NCI-H2107 treated with DMSO at 0.1 percent for 48 hours (cell line): ENCODE measurements around the gene RBM44.
"Not testable (repeated sequence)": the region's sequence is repeated elsewhere in the genome, so short reads cannot be mapped to it uniquely, and the experiment has no call there.

ENCODE experiments used
- DNase-seq: peaks from one replicate; lab custom pipeline; 2025; ENCODE audit not compliant: unreplicated experiment; lab: John Stamatoyannopoulos, UW

The RBM44 gene

DNA sequence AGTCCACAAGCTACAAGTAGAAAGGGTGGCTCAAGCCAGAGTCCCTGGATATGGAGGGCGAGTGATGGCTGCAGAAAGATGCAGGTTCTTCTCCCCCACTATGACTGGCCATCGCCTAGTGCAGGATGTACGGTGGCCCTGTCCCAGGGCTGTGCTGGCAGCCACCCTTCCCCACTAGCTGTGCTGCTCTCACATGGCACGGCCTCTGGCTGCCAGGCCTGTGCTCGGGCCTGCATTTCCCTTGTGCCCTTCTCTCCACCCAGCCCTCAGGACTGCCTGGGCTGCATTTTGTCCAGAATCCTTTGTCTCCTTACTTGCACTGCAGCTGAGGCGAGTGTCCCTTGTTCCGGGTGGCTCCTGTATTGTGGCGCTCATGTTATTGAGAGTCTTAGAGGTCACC lies 59.2 kb downstream of the RBM44 start:
- no peak for DNase-seq

DNA sequence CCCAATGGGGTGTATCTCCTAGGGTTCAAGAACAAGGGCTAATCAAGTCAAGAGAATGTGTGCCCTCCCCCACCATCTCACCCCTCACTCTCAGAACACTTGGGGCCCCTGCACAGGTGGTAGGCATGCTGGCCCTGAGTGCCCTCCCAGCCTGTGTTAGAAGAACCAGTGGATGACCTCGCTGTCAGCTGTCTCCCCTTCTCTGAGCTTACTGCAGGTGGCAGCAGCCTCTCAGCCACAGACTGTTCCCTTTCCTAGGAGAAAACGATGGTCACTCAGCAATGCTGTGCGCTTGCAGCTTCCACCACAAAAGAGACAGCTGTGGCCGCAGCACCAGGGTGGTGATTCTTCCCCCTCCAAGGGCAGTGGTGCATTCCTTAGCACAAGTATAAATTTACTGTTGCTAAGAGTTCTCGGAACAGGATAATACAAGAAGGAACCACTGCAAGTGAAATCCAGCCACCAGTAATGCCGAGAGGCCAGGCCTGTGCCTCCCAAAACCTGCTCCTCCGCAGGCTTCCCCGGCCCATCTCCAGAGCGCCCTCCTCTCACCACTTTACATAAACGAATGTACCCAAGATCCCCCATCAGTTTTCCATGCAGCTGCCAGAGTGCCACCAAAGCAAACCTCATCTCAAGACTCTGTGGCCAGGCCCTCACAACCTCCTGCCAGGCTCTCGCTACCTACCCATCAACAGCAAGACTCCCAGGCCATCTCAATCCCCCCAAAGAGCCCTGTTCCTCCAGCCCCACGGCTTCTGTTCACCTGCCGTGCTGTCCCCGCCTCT lies 59.9 kb downstream of the RBM44 start:
- peak; percentile 48 for DNase-seq

DNA sequence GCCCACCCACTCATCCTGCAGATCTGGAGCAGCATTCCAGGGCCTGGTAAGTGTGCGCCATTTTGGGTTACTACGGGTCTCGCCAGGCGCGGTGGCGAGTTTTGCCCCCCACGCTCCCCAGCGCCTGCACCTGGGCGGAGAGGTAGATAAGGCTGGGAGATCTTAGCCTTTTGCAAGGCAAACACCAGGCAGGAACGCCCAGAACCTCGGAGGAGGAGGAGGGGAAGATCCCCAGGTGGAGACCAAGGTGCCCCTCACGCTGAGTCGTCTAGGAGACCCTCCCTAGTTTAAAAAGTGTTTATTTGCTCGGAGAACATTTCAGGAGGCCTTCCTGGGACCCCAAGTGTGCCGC lies 60.5 kb downstream of the RBM44 start:
- no peak for DNase-seq

DNA sequence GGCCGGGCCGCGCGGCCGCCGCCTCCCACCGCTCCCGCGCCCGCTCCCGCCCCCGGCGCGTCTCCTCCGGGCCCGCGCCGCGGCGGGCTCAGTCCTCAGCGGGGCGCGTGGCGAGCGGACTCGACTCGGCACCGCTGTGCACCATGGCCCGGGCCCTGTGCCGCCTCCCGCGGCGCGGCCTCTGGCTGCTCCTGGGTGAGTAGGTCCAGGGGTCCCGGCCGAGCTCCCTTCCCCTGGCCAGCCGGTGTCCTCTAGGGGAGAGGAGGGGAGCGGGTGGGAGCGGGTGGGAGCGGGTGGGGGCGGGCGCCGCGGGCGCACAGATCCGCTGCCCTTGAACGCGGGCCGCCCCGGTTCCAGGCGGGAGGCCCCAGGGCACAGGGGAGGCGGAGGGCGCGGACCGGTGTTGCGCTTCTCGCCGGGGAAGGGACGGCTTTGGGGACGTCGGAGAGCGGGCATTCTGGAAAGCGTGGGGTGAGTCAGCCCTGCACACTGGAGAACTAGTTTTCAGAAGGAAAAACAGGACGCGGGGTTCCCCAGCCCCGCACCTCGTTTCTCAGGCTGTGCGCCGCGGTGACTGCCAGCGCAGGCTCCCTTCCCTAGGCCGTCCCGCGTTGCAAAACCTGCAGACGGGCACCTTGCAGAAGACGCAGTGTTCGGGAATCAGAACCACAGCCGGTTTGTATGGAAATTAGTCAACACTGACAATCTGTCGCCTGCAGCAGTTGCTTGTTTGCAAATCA lies 61.1 kb downstream of the RBM44 start, which contains the start of gene RAMP1:
Gene RAMP1 (plus strand): TSS at position 91 of the 740 bp plus-strand sequence. CDS start 53 bp downstream, at position 144.
- DNase-seq: no peak

DNA sequence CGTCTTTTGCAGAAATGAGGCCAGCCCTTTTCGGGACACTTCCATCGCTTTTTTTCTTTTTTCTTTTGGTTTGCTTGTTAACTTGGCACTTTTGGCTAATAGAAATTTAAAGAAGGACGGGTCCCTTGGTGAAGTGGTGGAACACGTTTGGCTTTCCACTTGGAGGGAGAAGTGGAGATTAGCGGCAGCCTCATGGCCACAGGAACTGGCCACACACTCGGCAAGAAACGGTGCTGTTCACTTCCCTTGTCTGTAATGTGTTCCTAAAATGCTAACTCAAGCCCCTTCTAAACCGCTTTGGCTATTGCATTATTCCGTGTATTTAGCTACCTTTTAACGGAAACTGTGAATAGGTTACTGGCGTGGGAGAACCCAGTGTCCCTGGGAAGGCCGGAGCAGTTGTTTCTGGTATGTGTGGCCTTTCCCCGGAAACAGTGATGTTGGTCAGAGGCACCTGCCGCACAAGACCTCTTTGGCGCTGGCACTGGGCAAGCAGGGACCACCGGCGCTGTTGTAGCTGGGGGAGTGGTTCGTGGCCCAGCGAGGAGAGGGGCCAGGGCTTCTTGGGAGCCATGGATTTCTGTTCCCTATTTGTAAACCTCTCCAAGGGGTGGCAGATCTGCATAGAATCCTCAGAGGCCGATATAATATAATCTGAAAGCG lies 61.8 kb downstream of the RBM44 start:
- no peak for DNase-seq

DNA sequence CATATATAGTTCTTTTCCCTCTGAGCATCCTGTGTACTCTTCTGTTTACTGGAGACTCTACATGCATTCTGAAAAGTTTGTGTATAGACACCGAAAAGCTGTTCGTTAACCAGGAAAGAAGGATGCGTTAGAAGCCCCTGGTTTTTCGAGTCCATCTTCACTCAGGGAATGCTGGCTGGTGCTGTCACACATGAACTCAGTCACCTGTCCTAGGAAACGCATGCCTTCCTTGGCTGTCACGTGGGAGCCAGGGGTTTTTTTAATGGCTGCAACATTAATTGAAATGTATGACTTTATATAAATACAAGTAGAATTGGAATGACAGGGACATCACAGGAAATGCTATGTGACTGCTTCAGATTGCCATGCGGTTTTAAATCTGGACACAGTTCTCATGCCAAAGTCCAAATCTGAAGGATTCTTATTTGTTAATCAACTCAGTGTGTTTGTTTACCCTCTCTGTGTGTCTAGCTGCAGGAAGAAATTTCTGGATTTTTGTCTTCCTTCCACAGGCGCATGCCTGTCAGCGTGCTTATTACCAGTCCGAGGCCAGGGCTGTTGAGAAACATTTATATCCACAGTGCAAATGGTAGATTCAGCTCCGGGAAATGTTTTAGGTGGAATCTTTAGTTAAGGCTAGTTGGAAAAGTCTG lies 63.4 kb downstream of the RBM44 start:
- DNase-seq: no peak

DNA sequence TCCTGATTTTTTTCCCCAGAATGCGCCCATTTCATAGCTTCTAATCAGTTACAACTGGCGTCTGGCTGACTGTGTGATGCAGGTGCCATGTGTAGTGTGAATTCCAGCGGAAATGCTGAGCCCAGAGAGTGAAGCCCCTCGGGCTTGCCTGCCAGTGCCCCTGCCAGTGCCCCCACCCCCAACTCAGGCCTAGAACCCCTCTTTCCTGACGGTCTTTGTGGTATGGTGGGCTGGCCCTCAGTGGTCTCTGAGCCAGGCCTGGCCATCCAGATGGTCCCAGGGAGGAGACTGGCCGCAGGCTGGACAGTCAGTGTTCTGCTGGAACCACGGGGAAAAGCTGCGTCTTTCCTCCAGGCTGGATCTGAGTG lies 63.9 kb downstream of the RBM44 start:
- DNase-seq: no peak

DNA sequence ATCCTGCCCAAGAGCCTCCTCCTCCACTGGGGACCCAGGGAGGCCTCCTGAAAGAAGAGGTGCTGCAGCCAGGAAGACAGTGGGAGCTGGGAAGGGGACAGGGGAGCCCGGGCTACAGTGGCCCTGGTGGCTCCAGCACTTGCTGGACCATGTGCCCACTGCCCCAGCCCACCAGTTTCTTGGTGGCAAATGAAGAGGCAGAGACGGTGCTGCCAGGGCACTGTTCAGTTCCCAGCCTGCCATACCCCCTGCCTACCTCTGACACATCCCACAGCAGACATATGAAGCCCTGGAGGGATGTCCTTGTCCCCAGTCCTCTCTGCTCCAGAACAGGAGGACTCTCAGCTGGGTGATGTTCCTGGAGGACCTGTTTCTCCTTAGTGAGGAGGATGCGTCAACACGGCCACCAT lies 64.5 kb downstream of the RBM44 start:
- no peak for DNase-seq

DNA sequence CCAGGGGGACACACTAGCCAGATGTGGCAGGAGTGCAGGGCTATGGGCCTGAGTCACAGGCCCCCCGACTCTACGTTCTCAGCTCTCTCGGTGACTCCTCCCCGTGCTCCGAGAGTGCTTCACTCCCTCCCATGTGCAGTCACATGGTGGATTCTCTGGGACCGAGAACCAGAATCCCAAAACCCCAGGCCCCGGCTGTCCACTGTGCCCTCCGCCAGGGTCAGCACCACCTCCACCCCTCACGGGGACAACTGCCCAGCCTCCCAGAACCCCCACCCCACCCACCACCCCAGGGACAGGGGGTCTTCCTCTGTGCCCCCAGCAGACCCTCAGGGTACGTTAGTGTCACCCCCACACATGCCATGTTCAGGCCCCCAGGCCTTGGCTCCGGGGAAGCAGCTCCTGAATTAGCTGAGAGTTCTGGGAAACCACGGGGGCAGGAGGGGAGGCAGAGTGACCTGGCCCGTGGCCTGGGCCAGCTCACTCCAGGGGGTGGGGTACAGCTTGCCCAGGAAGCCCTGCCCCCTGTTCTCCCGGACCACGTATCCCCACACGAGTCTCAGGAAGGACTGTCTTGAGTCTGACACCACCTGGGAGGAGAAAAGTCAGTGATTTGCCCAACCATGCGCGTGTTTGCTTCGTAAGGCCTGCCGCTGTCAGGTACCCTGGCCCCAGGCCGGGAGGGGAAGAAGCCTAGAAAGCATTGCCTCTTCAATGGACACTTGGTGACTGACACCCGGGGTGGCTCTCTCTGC lies 65.3 kb downstream of the RBM44 start:
- DNase-seq: no peak

DNA sequence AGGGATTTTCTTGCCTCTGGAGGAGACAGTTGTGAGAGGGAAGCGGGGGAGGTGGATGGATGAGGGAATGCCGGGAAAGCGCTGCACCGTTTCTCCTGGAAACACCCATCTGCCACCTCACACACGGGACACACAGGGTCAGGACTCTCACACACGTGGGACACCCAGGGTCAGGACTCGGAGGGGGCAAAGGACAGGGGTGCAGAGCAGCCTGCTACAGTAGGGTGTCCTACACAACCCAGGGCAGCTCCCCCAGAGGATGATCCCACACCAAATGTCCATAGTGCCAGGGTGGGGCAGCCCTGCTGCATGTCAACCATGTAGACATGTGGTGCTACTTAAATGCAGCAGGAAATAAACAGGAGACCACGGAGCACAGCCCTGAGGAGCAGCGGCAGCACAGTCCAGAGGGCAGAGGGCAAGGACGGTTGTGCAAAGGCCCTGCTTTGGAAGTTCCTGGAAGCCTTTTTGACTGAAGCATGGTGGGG lies 65.9 kb downstream of the RBM44 start:
- DNase-seq: no peak

DNA sequence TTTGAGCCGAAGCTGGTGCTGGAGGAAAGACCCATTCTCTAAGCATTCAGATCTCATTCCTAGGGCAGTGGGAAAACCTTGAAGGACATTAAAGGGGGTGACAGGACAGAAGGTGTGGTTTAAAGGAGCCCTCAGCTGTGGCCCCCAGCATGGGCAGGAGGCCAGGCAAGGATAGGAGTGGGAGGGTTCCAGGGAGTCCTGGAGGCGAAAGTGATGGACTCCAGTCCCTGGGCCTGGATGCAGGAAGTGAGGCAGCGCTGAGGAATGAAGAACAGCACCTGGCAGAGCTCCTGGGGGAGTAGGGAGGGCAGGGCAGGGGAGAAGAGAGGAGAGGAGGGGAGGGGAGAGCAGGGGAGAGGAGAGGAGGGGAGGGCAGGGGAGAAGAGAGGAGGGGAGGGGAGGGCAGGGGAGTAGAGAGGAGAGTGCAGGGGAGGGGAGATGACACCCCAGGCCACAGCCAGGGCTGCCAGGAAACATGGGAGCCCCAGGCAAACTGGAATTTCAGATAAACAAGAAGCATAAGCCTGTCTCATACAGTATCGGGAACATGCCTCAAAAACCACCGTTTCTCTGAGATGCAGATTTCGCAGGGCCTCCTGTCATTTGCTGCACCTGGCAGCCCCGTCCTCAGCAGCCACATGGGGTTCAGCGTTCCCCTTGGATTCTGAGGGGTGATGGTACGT lies 66.5 kb downstream of the RBM44 start:
- DNase-seq: no peak

DNA sequence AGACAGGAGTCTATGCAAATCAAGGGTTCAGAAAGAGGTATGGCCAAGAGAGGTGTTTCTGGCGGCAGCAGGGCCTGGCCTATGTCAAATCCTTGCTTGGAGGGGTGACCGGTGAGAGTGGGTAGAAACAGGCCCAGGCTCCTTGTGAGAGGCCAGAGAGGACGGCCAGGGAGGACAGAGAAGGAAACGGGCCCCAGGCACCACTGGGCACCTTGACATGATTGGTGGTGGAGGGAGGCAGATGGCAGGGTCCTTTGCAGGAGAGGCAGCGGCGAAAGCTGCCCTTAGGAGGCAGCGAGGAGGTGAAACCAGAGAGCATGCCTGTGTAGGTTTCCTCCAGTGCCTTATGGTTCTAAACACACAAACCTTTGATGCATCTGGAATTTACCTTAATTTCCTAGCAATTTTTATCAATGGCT lies 67.1 kb downstream of the RBM44 start:
- DNase-seq: no peak

DNA sequence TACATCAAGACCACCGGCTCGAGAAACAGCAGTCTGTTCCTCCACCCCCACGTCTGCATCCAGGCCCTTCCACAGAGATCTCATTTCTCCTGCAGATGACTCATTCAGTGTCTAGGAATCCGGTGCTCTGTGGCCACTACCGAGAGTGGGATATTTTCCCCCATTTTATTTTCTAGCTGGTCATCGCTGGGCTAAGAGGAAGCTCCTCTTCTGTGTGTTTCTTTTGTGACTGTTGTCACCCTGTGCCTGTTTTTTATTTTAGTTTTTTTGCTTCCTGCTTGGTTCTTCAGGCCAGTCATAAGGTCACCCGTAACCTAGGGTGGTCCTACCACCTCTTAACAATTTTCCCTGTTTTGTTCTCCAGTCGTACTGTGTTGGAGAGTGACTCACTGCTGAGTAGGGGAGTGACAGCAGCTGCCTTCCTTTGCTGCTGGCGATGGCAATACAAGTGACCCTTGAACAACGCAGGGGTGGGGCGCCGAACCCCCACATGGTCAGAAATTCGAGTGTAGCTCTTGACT lies 67.6 kb downstream of the RBM44 start:
- no peak for DNase-seq

DNA sequence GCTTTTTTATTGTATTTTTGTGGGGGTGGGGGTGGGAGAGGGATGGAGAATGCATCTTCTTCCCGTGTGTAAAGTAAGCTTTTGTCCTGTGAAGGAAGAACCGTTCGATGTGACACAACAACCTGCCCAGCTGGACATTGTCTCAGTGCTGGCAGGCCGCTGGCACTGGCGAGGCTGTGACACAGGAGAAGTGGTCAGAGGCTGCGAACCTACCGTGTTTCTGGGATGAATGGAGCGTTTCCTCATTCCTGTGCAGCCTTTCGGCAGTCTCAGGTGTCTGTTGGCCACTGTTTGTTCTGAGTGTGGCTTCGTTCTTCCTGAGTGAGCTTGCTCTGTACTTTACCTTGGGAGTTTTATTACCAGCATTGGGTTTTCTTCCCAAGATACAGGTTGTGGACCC lies 68.9 kb downstream of the RBM44 start:
- DNase-seq: no peak

DNA sequence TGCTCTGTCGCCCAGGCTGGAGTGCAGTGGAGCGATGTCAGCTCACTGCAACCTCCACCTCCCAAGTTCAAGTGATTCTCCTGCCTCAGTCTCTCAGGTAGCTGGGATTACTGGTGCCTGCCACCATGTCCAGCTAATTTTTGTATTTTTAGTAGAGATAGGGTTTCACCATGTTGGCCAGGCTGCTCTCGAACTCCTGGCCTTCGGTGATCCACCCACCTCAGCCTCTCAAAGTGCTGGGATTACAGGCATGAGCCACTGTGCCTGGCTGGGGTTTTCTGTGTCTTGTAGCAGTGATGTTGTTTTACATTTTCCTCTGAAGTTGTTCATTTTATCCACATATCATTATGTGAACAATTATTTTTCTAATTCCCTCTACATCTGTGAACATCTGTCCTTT lies 69.5 kb downstream of the RBM44 start:
- DNase-seq: not testable (repeated sequence)

DNA sequence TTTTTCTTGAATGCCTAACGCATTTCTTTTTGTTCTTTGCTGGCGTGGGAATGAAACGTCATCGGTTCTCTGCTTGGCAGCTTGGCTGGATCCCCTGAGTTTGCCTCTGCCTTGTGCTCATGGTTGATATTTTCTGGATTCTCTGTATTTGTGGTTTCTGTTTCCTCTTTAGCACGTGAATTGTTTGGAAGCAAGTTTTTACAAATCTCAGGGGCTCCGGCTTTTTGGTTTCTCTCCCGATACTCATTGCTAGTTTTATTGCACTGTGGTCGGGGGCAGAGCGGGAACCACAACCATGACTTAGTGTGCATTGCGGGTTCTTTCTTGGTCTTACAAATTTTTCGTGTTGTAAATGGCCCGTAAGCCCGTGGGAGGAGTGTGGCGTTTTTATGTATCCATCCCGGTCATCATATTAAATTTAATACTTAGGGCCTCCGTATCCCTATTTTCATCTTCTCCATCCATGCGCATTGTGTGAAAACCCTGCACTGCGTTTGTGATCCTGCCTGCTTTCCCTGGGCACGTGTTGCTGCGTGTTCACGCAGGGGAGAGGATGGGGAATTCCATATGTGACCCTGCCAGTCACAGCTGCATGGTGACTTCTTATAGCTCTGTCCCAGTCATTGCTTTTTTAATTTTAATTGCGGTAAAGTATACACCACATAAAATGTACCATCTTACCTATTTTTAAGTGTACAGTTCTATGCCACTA lies 70.2 kb downstream of the RBM44 start:
- no peak for DNase-seq

DNA sequence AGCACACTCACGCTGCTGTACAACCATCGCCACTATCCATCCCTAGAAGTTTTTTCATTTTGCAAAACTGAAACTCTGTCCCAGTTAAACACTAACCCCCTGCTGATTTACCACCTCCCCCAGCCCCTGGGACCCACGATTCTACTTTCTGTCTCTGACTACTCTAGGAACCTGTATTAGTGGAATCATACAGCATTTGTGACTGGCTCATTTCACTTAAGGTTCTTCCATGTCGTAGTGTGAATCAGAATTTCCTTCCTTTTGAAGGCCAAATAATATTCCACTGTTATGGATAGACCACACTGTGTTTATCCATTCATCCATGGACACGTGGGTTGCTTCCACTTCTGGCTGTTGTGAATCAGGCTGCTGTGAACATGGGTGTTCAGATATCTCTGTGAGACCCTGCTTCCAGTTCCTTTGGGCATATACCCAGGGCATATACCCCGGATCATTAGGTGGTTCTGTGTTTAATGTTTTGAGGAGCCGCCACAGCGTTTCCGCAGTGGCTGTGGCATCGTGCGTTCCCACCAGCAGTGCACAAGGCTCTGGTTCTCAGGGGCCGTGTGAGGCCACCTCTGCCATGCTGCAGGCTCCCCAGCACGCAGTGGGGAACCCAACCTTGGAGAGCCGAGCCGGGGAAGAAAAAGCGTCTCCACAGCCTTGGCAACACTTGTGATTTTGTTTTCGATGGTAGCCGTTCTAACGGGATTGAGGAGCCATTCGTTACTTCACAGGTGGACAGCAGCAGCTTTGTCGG lies 70.9 kb downstream of the RBM44 start:
- DNase-seq: no peak

DNA sequence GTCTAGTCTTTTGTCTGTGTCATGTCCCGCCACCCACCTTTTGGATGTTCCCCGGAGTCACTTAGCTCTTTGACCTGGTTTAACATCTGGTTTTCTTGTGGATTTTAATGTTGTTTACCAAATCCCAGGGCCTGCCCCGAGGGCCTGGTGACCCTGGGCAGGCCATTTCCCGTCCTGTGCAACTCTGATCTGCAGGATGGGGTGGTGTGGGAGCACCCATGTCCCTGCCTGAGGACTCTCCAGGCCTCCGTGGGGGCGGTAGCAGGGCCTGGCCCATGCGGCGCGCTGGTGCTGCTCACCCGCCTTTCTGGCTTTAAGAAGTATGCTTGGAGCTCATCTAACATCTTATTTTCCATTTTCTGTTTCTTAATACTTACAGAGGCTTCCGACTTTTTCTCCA lies 71.5 kb downstream of the RBM44 start:
- DNase-seq: no peak
